BLaER1 (cell line): ENCODE results near the gene ANKRD33.

Experiments used
- H3K27ac ChIP-seq: shearing (Covaris generic); formaldehyde crosslinking; 2 replicates; pipeline ENCODE4 v1.8.1; 2022
- H3K27me3 ChIP-seq: shearing (Covaris generic); formaldehyde crosslinking; 2 replicates; pipeline ENCODE4 v1.8.1; 2022
- H3K36me3 ChIP-seq: shearing (Covaris generic); formaldehyde crosslinking; 2 replicates; pipeline ENCODE4 v1.8.1; 2022
- H3K4me1 ChIP-seq: shearing (Covaris generic); formaldehyde crosslinking; 2 replicates; pipeline ENCODE4 v1.8.1; 2022
- H3K4me2 ChIP-seq: shearing (Covaris generic); formaldehyde crosslinking; 2 replicates; pipeline ENCODE4 v1.8.1; 2022
- H3K4me3 ChIP-seq: shearing (Covaris generic); formaldehyde crosslinking; 2 replicates; pipeline ENCODE4 v1.8.1; 2022
- H3K9ac ChIP-seq: shearing (Covaris generic); formaldehyde crosslinking; 2 replicates; pipeline ENCODE4 v1.8.1; 2022
- H3K9me3 ChIP-seq: shearing (Covaris generic); formaldehyde crosslinking; 2 replicates; pipeline ENCODE4 v1.8.1; 2022
- H4K20me1 ChIP-seq: shearing (Covaris generic); formaldehyde crosslinking; 2 replicates; pipeline ENCODE4 v1.8.1; 2022
- Cebpa-rat ChIP-seq: shearing (Covaris generic); IDR thresholded peaks from 2 replicates; pipeline ENCODE4 v1.8.1; 2022

Gene ANKRD33

DNA sequence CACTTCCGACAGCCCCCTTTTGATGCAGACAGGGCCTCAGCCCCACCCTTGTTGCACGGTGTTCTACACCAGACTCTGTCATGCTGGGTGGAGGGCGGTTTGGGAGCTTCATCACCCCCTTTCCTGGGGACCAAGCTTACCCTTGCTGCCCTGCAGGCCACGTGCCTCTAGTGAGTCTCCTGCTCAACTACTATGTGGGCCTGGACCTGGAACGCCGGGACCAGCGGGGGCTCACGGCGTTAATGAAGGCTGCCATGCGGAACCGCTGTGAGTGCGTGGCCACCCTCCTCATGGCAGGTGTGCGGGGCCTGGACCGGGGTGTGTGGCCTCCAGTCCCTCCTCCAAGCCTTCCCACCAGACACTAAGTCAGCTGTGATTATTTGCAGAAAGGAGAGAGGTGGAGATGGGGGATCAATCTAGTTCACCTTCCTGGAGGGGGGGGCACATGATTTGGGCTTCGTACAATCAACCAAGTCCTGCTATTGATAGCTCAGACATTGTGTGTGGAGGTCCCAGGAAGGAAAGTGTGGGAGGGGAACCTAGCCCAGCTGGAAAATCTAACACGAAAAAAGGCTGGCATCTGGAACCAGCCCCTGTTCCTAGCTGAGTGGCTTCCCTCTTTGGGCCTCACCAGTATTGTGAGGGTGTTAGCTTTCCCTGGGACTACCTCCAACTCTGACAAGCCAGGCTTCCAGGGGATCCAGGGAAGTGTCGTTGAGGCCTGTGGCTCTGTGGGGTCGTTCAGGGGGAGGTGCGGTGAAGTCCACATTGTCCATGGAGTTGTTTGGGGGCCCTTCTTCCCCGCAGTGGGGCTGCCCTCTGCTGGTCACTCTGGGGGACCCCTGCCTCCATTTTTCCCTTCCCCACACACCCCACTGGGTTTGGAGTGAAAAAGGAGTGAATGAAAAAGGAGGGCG, 1.6 kb downstream of the ANKRD33 start:
- H4K20me1 ChIP-seq, result no peaks in the 10 kb centered on the region
- no peaks in the 10 kb centered on the region for H3K36me3 ChIP-seq
- no peaks in the 10 kb centered on the region for H3K27me3 ChIP-seq
- H3K9ac ChIP-seq, result no peak overlapping the region
- peak overlapping the region; percentile 15; the same call in 1 of the 2 replicates for H3K4me2 ChIP-seq
- H3K4me1 ChIP-seq, result peaks cover 44% of the 10 kb centered on the region
- no peak for TF ChIP-seq Cebpa-rat
- peaks cover 10% of the 10 kb centered on the region for H3K9me3 ChIP-seq
- H3K4me3 ChIP-seq, result no peak overlapping the region
- 0 out of 2 replicates have a peak overlapping the region, but pooled peaks have one; percentile 20 for H3K27ac ChIP-seq

DNA sequence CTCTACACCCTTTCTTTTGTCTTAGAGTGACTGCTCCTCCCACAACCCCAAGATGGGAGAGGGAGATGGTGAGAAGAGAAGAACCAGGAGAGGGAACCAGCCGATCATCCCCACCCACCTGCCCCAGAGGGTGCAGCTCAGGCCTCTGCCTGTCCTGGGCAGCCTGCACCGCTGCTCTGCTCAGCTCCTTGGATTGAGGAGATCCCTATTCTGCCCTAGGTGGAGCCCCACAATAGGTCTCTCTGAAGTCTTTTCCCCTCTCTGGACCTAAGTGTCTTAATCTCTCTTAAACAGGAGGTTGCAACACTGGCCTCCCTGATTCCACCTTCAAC, 2.2 kb downstream of the ANKRD33 start:
- H3K4me1 ChIP-seq, result peaks cover 44% of the 10 kb centered on the region
- TF ChIP-seq Cebpa-rat, result no peak
- H3K27ac ChIP-seq, result 0 out of 2 replicates have a peak overlapping the region, but pooled peaks have one; percentile 20
- peaks cover 4% of the 10 kb centered on the region for H3K9me3 ChIP-seq
- H3K4me2 ChIP-seq, result peak overlapping the region; percentile 15; the same call in 1 of the 2 replicates
- no peaks in the 10 kb centered on the region for H3K36me3 ChIP-seq
- no peak overlapping the region for H3K4me3 ChIP-seq
- H3K27me3 ChIP-seq, result no peaks in the 10 kb centered on the region
- H4K20me1 ChIP-seq, result no peaks in the 10 kb centered on the region
- H3K9ac ChIP-seq, result no peak overlapping the region

DNA sequence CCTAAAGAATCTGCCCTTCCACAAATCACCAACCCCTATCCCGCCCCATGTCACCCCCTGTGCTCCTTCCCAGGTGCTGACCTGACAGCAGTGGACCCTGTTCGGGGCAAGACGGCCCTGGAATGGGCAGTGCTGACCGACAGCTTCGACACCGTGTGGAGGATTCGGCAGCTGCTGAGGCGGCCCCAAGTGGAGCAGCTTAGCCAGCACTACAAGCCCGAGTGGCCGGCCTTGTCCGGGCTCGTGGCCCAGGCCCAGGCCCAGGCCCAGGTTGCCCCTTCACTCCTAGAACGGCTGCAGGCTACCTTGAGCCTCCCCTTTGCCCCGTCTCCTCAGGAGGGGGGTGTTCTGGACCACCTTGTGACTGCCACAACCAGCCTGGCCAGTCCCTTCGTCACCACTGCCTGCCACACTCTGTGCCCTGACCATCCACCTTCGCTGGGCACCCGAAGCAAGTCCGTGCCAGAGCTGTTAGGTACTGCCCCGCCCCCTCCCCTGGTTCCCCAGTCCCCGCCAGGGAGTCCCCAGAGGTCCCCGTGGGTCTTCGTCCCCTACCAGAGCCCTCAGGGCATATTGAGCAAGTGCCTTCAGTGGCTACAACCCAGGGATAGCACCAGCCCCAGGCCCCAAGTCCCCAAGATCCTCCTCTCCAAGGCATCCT, 2.7 kb downstream of the ANKRD33 start:
- Histone ChIP-seq H3K9ac (no peak overlapping the region), H3K27ac (no peak overlapping the region), H3K9me3 (no peaks in the 10 kb centered on the region), H3K36me3 (no peaks in the 10 kb centered on the region), H4K20me1 (no peaks in the 10 kb centered on the region), H3K27me3 (no peaks in the 10 kb centered on the region), H3K4me3 (no peak overlapping the region), H3K4me1 (peaks cover 40% of the 10 kb centered on the region), H3K4me2 (no peak overlapping the region)
- no peak for TF ChIP-seq Cebpa-rat

DNA sequence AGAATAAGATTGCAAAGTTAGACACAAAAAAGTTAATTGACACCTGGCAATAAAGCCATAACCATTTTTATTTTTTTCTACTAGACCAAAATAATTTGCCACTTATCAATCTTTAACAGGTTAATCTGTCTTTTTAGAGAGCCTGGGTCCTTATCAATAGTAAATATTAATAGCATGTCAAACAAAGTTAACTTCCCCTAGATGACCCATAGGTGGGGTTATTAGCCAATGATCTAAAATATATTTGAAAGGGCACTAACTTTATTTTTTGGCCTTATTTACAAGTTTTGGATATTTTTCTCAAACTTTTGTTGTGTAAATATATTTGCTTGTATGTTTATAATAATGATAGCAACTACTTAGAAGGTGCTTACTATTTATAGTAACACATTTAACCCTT, 3.9 kb downstream of the ANKRD33 start:
- Histone ChIP-seq H3K27ac (no peak overlapping the region), H3K36me3 (no peaks in the 10 kb centered on the region), H3K9me3 (no peaks in the 10 kb centered on the region), H4K20me1 (no peaks in the 10 kb centered on the region), H3K4me2 (no peak overlapping the region), H3K4me1 (peaks cover 28% of the 10 kb centered on the region), H3K4me3 (no peak overlapping the region), H3K27me3 (no peaks in the 10 kb centered on the region), H3K9ac (no peak overlapping the region)
- TF ChIP-seq Cebpa-rat, result no peak

DNA sequence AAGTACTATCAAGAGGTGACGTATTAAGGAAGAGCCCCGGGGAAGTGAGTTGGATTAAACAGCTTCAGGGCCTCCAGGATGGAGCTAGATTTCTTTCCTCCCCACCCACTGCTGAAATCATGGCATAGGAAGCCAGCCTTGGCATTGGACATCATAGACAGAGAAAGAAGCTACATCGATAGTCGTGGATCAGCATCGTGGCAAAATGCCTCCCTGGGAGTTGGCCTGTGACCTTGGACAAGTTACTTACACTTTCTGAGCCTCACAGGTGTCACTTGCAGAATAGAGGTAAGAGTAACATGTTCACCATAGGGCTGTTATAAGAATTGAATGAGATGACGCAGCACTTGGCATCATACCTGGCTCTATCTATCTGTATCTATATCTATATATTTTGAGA, 5.9 kb downstream of the ANKRD33 start:
- Histone ChIP-seq H3K4me1 (peaks cover 21% of the 10 kb centered on the region), H3K27me3 (no peaks in the 10 kb centered on the region)
- no peak for TF ChIP-seq Cebpa-rat

DNA sequence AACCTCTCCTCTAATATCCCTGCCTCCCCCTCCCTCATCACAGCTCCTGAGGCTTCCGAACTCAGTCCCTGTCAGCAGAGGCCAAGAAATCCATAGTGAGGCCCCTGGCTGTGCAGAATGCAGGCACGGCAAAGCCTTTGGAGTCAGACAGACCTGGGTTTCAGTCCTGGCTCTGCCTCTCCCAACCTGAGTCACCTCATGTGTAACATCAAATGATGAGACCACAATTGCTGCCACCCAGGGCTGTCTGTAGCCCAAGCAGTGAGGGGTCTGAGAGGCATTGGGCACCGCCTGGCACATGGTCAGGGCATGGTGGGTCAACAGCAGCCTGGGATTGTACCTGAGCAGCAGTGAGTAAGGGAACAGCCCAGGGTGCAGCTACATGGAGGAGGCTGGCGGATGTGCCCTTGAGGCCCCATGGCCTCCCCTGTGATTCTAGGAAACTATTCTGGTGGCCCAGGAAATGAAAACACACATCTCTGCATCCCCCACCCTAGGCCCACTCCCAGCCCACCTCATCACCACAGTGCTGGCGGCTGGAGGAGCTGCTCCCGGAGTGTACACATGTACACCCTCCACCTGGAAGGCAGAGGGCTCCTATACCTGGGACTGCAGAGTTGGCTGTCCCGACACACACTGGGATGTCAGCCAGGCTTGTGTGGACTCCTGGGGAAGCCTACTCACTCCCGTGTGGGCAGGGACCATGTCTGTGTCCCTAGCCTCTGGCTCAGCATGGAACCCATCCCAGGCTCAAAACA, 7.7 kb downstream of the ANKRD33 start:
- Histone ChIP-seq H4K20me1 (no peaks in the 10 kb centered on the region), H3K36me3 (no peaks in the 10 kb centered on the region), H3K4me1 (peaks cover 15% of the 10 kb centered on the region), H3K9me3 (no peaks in the 10 kb centered on the region), H3K27ac (no peak overlapping the region), H3K4me2 (no peak overlapping the region), H3K4me3 (no peak overlapping the region), H3K27me3 (no peaks in the 10 kb centered on the region), H3K9ac (no peak overlapping the region)
- no peak for TF ChIP-seq Cebpa-rat

More for the DNA sequence above, 5.9 kb downstream of the ANKRD33 start:
- Histone ChIP-seq H4K20me1 (no peaks in the 10 kb centered on the region), H3K36me3 (no peaks in the 10 kb centered on the region), H3K9ac (no peak overlapping the region), H3K4me3 (no peak overlapping the region), H3K9me3 (no peaks in the 10 kb centered on the region), H3K27ac (no peak overlapping the region), H3K4me2 (no peak overlapping the region)

DNA sequence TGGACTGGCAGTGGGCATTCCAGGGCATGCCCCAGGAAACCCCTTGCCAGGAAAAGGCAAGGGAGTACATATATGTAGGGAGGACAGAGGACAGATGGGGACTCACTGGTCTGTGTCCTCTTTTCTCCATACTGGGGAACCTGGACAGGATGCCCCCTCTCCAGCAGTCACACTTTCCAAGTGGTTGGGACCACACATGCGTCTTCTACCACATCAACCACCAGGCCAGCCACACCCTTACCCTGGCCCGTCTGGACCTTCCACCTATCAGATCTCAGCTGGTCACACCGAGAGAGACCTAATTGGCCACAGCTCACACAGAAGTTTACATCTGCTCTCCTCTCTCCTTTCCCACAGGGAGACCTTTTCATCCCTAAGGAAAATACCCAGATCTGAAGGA, 8.3 kb downstream of the ANKRD33 start:
- H3K9me3 ChIP-seq, result no peaks in the 10 kb centered on the region
- no peaks in the 10 kb centered on the region for H3K36me3 ChIP-seq
- no peak overlapping the region for H3K4me2 ChIP-seq
- no peaks in the 10 kb centered on the region for H3K27me3 ChIP-seq
- no peak overlapping the region for H3K4me3 ChIP-seq
- H3K9ac ChIP-seq, result no peak overlapping the region
- peaks cover 15% of the 10 kb centered on the region for H3K4me1 ChIP-seq
- H4K20me1 ChIP-seq, result no peaks in the 10 kb centered on the region
- TF ChIP-seq Cebpa-rat, result no peak
- no peak overlapping the region for H3K27ac ChIP-seq

DNA sequence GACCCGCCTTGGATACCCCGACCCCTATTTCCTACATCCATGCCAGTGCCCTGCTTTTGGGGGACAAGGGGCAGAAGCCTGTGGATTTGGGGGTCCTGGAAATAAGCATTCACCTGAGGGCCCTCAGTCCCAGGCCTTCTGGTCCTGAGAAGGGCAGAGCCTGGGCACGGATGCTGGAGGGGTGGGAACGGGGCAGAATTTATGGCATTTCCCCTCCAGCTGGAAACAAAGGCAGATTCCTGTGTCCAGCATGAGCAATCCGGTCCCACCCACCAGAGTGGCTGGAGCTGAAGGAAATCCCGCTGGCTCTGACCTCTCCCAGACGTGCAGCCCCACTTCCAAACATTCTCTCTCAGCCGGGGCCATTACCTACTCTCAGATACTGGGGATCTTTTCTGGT, 9.3 kb downstream of the ANKRD33 start:
- H3K4me1 ChIP-seq, result peaks cover 15% of the 10 kb centered on the region
- H3K36me3 ChIP-seq, result no peaks in the 10 kb centered on the region
- no peak overlapping the region for H3K27ac ChIP-seq
- H3K9me3 ChIP-seq, result no peaks in the 10 kb centered on the region
- TF ChIP-seq Cebpa-rat, result no peak
- no peak overlapping the region for H3K4me3 ChIP-seq
- H3K4me2 ChIP-seq, result no peak overlapping the region
- no peak overlapping the region for H3K9ac ChIP-seq
- no peaks in the 10 kb centered on the region for H3K27me3 ChIP-seq
- no peaks in the 10 kb centered on the region for H4K20me1 ChIP-seq

DNA sequence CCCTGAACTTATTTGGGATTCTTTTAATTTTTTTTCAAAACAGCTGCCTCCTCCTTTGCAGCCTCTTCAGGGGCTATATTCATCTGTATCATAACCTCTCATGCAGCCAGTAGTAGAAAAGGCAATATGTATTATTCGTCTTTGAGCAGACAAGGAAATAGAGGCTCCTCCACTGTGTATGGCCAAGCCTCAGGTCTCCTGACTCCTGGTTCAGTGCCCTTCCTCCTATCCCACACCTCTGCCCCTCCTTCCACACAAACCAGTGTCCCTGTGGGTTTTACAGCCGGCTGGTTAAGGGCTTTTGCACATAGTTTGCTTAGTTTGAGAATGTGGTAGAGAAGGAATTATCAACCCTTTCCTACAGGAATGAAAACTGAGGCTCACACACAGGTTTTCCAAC, 10.6 kb downstream of the ANKRD33 start:
- Histone ChIP-seq H3K4me2 (peak overlapping the region; percentile 46), H3K9ac (no peak overlapping the region), H3K4me3 (no peak overlapping the region), H4K20me1 (no peaks in the 10 kb centered on the region), H3K27me3 (no peaks in the 10 kb centered on the region), H3K36me3 (no peaks in the 10 kb centered on the region), H3K4me1 (peaks cover 15% of the 10 kb centered on the region), H3K9me3 (no peaks in the 10 kb centered on the region), H3K27ac (no peak overlapping the region)
- TF ChIP-seq Cebpa-rat, result no peak

DNA sequence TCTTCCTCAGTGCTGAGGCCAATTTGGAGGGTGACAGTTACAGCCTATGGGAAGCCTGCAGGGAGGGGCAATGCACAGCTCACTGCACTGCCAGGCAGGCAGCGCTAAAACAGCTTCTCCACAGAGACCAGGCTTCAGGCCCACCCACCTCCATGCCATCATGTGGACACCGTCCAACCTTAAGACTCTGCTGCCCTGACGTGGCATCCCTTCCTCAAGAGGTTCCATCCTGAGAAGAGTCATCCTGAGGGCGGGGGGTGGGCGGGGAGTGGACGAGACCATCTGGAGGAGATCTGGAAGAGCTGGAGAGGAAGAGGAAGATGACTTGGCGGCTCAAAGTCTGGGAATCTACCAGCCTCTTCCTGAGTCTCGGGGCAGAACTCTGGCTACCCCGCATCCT, 11.0 kb downstream of the ANKRD33 start:
- no peaks in the 10 kb centered on the region for H3K36me3 ChIP-seq
- H3K27ac ChIP-seq, result no peak overlapping the region
- H3K9ac ChIP-seq, result no peak overlapping the region
- H3K4me1 ChIP-seq, result peaks cover 15% of the 10 kb centered on the region
- no peaks in the 10 kb centered on the region for H3K27me3 ChIP-seq
- peak overlapping the region; percentile 46 for H3K4me2 ChIP-seq
- H4K20me1 ChIP-seq, result no peaks in the 10 kb centered on the region
- no peak for TF ChIP-seq Cebpa-rat
- no peaks in the 10 kb centered on the region for H3K9me3 ChIP-seq
- H3K4me3 ChIP-seq, result no peak overlapping the region
